Uterus (tissue), 4 donors: ENCODE data around the gene ALOX15B. TPM values are rescaled to one million over a fixed set of nuclear protein-coding genes. Genes with fewer than 3 reads are reported as not detected.

Experiments used
- DNase-seq, 2 donors: peaks; one replicate each; pipeline ENCODE4 v3.0.0-alpha.2; 2019 to 2020
- H3K27ac ChIP-seq, 2 donors: fragments of 200-600 bp; sonication (generic); 1 replicate in 1 of 2; 2 replicates in 1 of 2; pipeline ENCODE4 v1.5.1; 2016 to 2018
- H3K27me3 ChIP-seq, 2 donors: fragments of 200-600 bp; sonication (generic); one replicate each; pipeline ENCODE4 v1.5.1; 2018 to 2019; ENCODE audit warnings: control low read depth in 1 of 2
- H3K36me3 ChIP-seq, 2 donors: fragments of 200-600 bp; sonication (generic); one replicate each; pipeline ENCODE4 v1.5.1; 2019; ENCODE audit warnings: control low read depth in 1 of 2
- H3K4me1 ChIP-seq, 2 donors: fragments of 200-600 bp; sonication (generic); one replicate each; pipeline ENCODE4 v1.5.1; 2018 to 2019; ENCODE audit warnings: control low read depth in 1 of 2
- H3K4me3 ChIP-seq, 2 donors: fragments of 200-600 bp; sonication (generic); 1 replicate in 1 of 2; 2 replicates in 1 of 2; pipeline ENCODE4 v1.5.1; 2018 to 2019; ENCODE audit warnings: mild to moderate bottlenecking in 1 of 2
- H3K9me3 ChIP-seq, 2 donors: fragments of 200-600 bp; sonication (generic); one replicate each; pipeline ENCODE4 v1.5.1; 2019; ENCODE audit warnings: control low read depth in 1 of 2
- POLR2A ChIP-seq, 2 donors: fragments of 450-650 bp; IDR thresholded peaks; one replicate each; pipeline ENCODE4 v1.6.1; 2016; ENCODE audit warnings: antibody characterized with exemption in 2 of 2, mild to moderate bottlenecking in 1 of 2, moderate library complexity in 1 of 2
- intact Hi-C: fragments of 100-400 bp; cut with DNase I; formaldehyde crosslinking; loops from one replicate; pipeline ENCODE4 v1.15.1; 2023; ENCODE audit warnings: low total_unique reads
- total RNA-seq, 4 donors: library from RNA; depleted of rRNA in 3 of 4; stranded (reverse); fragments of >200 nt in 3 of 4; gene quantifications; one replicate each; pipeline versions ENCODE4 v1.1.0 to v1.2.4, GENCODE V29; 2014 to 2023
- TF ChIP-seq, protein P1 (sequence below), 4 experiments: fragments of 200-600 bp in 2 of 4; fragments of 450-650 bp in 2 of 4; sonication (generic) in 2 of 4; IDR thresholded peaks; one replicate each; pipeline ENCODE4 v1.5.1; 2016 to 2019; ENCODE audit warnings: antibody characterized with exemption in 4 of 4, mild to moderate bottlenecking in 2 of 4, moderate library complexity in 1 of 4
- donor health status: DM: yes; HTN: yes; CAD: no.

Gene ALOX15B
- total RNA-seq, 4 donors from 2014 or later: 0.14 to 1.5 (median 0.24) TPM; not detected in 1

DNA sequence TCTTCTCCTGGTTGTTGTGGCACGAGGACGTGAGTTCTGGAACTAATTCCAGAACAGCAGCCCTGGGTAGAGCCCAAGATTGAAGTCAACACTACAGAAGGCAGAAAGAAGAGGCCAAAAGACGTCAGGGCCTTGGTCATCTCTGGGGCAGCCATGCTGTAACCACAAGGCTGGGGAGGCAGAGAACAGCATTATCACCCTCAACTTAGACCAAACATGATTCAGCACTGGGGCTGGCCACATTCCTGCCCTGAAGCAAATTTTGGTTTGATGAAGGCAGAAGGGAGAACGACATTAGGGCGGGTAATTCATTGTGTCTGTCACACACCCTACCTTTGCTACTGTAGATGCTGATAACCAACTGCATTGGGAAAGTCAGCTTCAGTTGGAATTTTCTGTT lies 9.7 kb upstream of the ALOX15B start:
- no peaks in the 10 kb centered on the region for H3K9me3 ChIP-seq
- no peak for TF ChIP-seq POLR2A (IDR thresholded peaks at IDR 0.05)
- TF ChIP-seq, protein P1, sequence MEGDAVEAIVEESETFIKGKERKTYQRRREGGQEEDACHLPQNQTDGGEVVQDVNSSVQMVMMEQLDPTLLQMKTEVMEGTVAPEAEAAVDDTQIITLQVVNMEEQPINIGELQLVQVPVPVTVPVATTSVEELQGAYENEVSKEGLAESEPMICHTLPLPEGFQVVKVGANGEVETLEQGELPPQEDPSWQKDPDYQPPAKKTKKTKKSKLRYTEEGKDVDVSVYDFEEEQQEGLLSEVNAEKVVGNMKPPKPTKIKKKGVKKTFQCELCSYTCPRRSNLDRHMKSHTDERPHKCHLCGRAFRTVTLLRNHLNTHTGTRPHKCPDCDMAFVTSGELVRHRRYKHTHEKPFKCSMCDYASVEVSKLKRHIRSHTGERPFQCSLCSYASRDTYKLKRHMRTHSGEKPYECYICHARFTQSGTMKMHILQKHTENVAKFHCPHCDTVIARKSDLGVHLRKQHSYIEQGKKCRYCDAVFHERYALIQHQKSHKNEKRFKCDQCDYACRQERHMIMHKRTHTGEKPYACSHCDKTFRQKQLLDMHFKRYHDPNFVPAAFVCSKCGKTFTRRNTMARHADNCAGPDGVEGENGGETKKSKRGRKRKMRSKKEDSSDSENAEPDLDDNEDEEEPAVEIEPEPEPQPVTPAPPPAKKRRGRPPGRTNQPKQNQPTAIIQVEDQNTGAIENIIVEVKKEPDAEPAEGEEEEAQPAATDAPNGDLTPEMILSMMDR (IDR thresholded peaks at IDR 0.05): no peak
- no peak overlapping the region for H3K4me3 ChIP-seq
- H3K4me1 ChIP-seq: no peaks in the 10 kb centered on the region
- no peak for DNase-seq
- no peaks in the 10 kb centered on the region for H3K36me3 ChIP-seq
- H3K27me3 ChIP-seq: no peaks in the 10 kb centered on the region
- intact Hi-C loops: no loop called here
- no peak overlapping the region for H3K27ac ChIP-seq

DNA sequence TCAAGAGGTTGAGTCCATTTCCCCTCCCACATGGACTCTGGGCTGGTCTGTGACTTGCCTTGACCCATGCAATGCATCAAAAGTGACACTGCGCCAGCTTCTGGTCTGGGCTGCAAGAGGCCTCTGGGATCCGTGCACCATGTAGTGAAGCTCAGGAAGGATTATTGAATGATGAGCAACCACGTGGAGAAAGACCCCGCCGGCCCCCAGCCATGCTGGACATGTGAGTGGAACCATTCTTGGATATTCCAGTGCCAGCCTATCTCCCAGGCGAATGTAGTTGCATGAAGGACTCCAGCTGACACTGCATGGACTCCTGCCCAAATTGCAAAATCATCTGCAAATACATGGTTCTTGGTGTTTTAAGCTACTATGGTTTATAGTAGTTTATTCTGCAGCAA lies 7.6 kb upstream of the ALOX15B start:
- TF ChIP-seq, protein P1 (IDR thresholded peaks at IDR 0.05): no peak
- TF ChIP-seq POLR2A (IDR thresholded peaks at IDR 0.05): no peak
- Histone ChIP-seq H3K9me3 (no peaks in the 10 kb centered on the region), H3K36me3 (no peaks in the 10 kb centered on the region), H3K4me3 (no peak overlapping the region), H3K27ac (no peak overlapping the region), H3K4me1 (no peaks in the 10 kb centered on the region), H3K27me3 (no peaks in the 10 kb centered on the region)
- no peak for DNase-seq
- intact Hi-C loops: no loop called here

DNA sequence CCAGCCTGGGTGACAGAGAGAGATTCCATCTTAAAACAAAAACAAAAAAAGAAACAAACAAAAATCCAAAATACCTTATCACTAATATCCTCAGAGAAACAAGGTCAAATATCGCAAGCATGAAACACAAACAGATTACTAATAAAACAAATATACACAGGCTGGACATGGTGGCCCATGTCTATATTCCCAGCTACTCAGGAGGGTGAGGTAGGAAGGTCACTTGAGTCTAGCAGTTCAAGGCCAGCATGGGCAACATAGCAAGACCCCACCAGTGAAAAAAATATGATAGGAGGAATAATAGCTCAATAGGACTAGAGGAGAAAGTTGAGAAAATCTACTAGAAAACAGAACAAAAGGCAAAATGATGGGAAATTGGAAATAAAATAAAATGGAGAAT lies 6.9 kb upstream of the ALOX15B start:
- Histone ChIP-seq H3K9me3 (no peaks in the 10 kb centered on the region), H3K4me1 (no peaks in the 10 kb centered on the region), H3K4me3 (no peak overlapping the region), H3K36me3 (no peaks in the 10 kb centered on the region), H3K27ac (no peak overlapping the region), H3K27me3 (no peaks in the 10 kb centered on the region)
- intact Hi-C loops: no loop called here
- TF ChIP-seq, protein P1 (IDR thresholded peaks at IDR 0.05): no peak
- TF ChIP-seq POLR2A (IDR thresholded peaks at IDR 0.05): no peak
- no peak for DNase-seq

DNA sequence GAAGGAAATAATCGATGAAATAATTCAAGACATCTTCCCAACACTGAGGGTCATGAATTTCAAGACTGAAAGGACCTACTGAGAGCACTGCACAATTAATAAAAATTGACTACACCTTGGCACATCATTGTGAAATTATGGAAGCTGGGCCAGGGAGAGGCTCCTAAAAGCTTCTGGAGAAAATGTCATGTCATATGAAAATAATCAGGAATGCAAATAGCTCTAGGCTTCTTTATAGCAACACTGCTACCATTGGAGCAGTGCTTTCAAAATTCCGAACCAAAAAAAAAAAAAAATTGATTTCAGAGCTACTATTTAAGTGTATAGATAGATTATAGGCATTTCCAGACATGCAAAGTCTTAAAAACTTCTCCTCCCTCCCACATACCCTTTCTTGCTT lies 6.4 kb upstream of the ALOX15B start:
- Histone ChIP-seq H3K9me3 (no peaks in the 10 kb centered on the region), H3K4me1 (no peaks in the 10 kb centered on the region), H3K36me3 (no peaks in the 10 kb centered on the region), H3K27me3 (no peaks in the 10 kb centered on the region), H3K4me3 (no peak overlapping the region), H3K27ac (no peak overlapping the region)
- intact Hi-C loops: no loop called here
- no peak for TF ChIP-seq POLR2A (IDR thresholded peaks at IDR 0.05)
- TF ChIP-seq, protein P1 (IDR thresholded peaks at IDR 0.05): no peak
- DNase-seq: no peak

DNA sequence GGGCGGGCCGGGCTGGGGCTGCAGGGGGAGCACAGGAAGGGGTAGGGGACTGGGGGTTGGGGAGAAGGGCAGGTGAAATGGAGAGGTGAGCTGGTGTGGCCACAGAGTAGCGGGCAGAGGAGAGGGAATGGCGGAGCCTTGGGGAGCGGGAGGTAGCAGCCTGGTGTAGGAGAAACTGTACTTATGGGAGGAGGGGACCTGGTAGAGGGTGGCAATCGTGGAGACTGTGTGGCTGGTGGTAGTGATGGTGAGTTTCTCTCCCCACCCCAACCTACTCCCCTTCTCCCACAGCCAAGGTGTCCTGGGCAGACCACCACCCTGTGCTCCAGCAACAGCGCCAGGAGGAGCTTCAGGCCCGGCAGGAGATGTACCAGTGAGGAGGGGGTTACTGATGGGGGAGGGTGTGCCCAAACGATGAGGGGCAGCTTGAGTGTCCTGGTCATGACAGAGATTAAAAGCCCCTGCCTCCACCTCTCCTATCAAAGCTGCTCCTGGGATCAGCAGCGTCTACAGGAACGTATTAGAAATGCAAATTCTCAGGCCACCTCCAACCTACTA lies 831 bp downstream of the ALOX15B start:
- no peak for DNase-seq
- Histone ChIP-seq H3K27me3 (peaks cover 0 to 9% of the 10 kb centered on the region in 2 donors), H3K4me3 (no peak overlapping the region), H3K36me3 (no peaks in the 10 kb centered on the region), H3K27ac (no peak overlapping the region), H3K4me1 (no peaks in the 10 kb centered on the region), H3K9me3 (no peaks in the 10 kb centered on the region)
- no peak for TF ChIP-seq POLR2A (IDR thresholded peaks at IDR 0.05)
- TF ChIP-seq, protein P1 (IDR thresholded peaks at IDR 0.05): no peak
- intact Hi-C loops: no loop called here
